CD4-positive, alpha-beta T cell treated with Interleukin-21 for 1 hour (primary cell): ENCODE data around the gene TTC31.
"Not testable (repeated sequence)": the region's sequence is repeated elsewhere in the genome, so short reads cannot be mapped to it uniquely, and the experiment has no call there.

Experiments
- DNase-seq: peaks from one replicate; pipeline ENCODE4 v3.0.0-alpha.2; 2020

TTC31 gene

DNA sequence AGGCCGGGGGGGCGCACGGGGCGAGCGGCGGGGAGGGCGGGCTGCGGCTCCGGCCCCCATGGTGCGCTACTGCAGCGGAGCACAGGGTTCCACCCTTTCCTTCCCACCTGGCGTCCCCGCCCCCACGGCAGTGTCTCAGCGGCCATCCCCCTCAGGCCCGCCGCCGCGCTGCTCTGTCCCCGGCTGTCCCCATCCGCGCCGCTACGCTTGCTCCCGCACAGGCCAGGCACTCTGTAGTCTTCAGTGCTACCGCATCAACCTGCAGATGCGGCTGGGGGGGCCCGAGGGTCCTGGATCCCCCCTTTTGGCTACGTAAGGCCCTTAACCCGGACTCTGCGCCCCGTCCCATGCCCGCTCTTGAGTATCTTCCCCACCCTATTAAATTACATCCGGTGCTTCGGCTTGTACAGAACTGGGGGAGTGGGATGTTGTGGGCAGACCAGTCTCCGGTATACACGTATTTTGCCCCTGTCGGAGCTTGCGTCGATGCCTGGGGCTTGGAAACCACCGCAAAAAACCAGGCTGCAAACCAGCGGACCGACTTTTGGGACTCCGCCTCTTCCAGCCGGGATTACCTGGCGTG, 25.2 kb upstream of the TTC31 start:
- peak; percentile 86 for DNase-seq

DNA sequence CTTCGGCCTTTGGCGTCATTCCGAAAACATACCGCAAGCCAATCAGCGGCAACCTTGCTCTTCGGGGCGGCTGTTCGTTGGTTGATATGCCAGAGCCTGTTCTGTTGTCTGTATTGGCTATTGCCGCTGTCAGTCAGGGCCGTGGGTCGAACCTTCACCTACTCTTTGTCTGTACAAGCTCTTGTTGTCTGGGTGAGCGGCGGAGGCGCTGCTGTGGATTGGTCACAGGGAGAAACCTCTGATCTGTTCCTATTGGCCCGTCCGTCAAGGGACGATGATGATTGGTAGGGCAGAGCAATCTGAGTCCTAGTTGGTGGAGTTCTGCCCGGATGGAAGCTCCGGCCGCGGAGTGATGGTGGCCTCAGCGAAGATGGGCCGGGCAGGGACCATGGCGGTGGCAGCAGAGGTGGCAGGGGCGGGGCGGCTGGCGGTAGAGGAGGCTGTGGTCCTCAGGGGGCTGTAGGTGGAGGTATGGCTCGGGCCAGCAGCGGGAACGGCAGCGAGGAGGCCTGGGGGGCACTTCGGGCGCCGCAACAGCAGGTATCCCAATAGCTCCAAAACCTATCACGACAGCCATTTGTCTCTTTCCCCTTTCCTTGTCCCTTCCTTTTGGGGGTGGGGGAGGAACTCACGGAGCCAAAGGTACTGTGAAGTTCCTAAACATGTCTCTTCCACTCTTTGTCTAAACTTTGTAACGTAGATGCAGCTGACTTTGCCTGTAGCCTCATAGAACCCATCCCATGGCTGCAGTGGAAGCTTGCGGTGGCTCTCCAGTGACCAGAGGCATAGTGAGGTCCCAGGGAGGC, 24.5 kb upstream of the TTC31 start, which contains the start of gene WBP1:
Gene WBP1 (plus strand): TSS at position 307 of the 806 bp plus-strand sequence. CDS start 165 bp downstream, at position 472.
- DNase-seq, result peak; percentile 100

DNA sequence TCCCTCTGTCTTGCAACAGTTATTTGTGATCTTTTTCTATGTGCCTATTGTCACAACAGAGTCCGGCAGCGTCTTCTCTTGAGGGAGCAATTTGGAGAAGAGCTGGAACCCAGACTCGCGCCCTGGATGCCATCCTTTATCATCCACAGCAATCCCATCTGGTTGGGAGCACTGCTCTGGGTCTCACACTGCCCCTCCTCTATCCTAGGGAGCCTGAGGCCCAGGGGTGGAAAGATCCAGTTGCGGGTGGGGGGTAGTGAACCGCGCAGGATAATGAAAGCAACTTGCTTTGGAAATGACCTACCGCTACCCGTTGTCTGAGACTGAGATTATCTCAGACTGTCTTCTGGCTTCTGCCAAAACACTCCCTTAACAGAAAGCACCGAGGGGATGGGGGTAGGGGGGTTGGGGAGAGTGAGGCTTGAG, 23.9 kb upstream of the TTC31 start:
- no peak for DNase-seq

DNA sequence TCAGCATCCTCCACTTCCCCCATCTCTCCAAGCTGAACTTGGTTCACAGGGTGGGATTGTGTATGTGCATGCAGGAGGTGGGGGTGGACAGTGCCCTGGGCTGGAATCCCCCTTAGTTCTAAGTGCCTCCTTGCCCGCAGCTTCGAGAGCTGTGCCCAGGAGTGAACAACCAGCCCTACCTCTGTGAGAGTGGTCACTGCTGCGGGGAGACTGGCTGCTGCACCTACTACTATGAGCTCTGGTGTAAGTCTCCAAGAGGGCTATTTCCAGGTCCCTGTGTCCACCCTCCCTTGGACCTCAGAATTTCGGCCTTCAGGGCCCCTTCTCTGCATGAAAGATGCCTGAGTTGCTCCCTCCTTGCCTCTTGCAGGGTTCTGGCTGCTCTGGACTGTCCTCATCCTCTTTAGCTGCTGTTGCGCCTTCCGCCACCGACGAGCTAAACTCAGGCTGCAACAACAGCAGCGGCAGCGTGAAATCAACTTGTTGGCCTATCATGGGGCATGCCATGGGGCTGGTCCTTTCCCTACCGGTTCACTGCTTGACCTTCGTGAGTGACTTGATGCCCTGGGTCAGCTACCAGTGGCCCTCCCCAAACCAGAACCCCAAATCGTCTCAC, 23.3 kb upstream of the TTC31 start:
- DNase-seq, result not testable (repeated sequence)

DNA sequence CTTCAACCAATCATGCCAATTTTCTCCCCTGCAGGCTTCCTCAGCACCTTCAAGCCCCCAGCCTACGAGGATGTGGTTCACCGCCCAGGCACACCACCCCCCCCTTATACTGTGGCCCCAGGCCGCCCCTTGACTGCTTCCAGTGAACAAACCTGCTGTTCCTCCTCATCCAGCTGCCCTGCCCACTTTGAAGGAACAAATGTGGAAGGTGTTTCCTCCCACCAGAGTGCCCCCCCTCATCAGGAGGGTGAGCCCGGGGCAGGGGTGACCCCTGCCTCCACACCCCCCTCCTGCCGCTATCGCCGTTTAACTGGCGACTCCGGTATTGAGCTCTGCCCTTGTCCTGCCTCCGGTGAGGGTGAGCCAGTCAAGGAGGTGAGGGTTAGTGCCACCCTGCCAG, 22.7 kb upstream of the TTC31 start:
- not testable (repeated sequence) for DNase-seq

DNA sequence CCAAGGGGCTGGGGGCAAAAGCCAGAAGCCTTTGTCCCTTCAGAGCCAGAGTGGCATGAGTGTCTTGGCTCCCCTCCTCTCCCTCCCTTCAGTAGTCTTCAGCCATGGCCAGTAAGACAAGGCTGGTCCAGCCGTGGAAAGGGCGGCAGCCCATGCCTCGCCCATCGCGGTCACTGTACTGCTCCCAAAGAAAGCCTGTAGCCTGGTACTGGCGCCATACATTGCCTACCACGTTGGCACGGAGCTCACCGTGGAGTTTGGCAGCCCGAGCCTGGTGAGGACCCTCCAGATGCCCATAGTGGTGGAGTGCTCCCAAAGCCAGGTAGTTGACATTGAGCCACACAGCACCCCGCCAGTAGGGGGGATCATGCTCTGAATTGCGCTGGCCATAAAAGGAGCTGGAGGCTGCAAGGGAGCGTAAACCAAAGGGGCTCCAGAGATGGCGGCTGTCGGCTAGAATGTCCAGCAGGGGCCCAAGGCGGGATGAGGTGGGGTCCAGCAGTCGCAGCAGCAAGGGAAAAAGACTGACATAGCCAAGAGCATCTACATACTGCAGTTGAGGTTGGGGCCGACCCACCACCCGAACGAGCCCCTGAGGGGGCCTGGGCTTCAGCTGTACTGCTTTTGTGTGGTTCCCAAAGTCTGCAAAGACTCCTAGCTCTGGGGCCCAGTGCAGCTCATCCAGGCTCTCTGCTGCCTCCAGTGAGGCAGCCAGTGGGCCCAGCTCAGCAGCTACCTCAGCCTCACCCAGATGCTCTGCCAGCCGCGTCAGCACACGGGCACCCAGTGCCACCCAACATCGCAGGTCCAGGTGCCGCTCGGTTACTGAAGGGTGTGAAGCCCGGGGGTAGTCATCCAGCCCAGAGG, 21.5 kb upstream of the TTC31 start:
- DNase-seq, result no peak

DNA sequence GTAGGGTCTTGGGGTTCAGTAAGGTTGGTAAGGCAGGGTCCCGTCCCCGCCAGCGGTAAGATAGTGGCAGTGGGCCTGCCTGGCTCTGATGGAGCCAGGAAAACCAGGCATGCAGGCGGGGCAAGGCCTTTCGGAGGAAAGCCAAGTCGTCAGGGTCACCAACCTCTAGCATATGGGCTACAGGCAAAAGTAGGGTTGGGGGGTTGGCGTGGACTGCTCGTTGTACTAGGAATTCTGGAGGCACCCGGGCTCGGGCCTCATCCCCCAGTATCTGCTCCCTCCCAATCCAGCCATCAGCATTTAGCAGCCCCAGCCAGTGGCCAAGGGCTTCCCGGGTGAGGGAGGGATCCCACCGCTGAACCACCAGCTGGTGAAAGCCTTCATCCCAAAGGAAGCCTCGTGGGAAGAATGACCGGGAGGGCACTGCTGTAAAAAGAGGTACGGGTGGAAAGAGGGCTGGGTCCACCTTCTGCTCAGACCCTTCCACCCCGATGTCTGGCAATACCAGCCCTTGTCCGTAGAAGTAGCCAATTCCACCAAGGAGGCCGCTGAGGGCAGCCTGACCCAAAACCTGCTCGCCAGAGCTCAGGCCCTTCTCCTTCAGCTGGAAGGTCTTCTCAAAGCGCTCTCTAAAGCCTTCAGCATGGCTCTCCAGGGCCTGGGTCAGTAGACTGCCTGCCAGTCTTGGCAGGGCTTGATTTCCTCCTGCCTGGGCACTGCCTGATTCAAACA, 20.7 kb upstream of the TTC31 start:
- DNase-seq, result no peak

DNA sequence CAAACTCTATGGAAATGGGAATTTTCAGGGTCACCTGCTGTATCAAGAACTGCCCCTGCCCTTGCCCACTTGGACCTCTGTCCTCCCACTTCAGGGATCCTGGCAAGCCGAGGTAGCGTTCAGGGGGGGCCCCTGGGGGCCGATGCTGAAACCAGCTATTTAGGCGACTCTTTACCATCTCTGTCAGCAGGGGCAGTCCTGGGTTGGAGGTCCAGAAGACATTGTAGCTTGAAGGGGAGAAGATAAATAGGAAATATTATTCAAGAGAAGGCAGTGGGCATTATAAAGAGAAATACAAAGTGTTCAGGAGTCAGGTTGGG, 20.1 kb upstream of the TTC31 start:
- DNase-seq, result no peak

DNA sequence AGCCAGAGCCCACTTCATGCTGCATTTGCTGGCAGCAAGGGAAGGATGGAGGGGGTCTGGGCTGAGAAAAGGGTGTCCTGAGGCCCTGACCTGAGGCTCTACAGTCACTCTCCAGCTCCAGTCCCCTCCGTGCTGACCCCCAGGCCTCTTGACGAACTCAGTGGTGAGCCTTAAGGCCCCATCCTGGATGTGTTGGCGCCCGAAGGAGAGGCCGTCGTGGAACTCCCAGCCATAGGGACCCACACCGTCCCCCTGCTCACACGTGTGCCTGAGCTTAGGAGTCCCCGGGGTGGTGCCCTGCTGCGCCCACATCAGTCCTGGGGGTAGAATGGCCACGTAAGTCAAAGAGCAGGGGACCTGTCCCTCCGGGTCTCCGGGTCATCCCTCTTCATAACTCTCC, 18.5 kb upstream of the TTC31 start:
- no peak for DNase-seq

DNA sequence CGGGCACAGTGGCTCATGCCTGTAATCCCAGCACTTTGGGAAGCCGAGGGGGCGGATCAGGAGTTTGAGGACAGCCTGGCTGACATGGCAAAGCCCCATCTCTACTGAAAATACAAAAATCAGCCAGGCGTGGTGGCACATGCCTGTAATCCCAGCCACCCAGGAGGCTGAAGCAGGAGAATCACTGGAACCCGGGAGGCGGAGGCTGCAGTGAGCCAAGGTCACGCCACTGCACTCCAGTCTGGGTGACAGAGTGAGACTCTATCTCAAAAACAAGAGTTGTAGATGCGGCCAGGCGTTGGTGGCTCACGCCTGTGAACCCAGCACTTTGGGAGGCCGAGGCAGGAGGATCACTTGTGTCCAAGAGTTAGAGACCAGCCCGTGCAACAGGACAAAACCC, 12.1 kb upstream of the TTC31 start:
- DNase-seq, result not testable (repeated sequence)

DNA sequence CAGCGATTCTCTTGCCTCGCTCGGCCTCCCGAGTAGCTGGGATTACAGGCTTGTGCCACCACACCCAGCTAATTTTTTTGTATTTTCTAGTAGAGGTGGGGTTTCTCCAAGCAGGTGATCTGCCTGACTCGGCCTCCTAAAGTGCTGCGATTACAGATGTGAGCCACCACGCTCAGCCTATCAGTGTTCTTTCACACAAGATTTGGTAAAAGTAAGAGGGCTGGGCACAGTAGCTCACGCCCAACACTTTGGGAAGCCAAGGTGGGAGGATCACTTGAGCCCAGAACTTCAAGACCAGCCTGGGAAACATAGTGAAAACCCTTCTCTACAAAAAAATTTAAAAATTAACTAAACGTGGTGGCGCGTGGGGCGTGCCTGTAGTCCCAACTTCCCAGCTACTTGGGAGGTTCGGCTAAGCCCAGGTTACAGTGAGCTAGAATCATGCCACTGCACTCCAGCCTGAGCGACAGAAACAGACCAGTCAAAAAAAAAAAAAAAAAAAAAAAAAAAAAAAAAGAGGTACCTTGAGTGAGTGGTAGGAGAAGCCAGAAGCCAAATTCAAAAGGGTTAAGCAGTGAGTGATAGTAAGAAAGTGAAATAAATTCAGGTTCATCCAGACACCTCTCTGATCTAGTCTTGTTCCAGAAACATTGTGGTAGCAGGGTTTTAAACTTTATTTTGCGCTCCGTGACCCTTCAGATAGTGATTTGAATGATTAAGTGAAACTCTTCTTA, 11.4 kb upstream of the TTC31 start:
- DNase-seq, result no peak

DNA sequence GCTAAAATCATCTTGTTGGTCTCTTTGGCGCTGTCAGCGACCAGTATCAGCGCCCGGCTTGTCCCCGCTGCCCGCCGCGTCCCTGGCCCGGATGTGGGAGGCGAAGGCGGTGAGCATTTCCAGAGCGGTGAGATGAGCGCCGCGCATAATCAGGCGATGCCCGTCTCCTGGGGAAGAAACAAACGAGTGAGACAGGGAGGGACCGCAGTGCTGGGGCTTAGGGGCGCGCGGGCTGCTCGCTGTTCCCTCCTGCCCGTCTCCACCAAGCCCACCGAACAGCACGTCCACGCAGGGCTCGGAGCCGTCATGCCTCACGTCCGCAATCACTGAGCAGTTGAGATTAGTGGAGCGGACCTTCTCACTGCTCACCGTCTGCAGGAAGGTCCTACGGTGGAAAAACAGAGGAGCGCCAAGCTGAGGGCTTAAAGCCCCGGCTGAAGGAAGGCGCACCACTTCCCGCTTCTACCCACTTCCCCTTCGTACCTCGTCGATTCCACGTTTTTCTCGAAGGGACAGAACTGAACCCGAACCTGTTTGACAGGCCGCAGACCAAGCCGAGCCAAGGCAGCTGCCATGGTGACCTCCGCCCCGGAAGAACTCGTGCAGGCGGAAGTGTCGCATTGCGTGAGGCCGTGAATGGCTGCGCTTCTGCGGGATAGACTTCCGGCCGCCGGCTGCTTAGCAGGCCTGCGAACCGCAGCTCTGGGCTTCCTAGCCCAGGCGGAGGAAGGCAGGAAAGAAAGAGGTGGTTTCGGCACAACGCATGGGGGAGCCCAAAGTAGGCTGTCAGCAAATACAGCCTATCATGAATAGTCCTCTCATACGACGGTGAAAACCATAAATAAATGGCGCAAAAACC, 10.6 kb upstream of the TTC31 start, which contains the start of gene MRPL53:
Gene MRPL53 (minus strand): TSS at position 595 of the 859 bp plus-strand sequence. CDS start 20 bp downstream, at position 575.
- peak; percentile 96 for DNase-seq

DNA sequence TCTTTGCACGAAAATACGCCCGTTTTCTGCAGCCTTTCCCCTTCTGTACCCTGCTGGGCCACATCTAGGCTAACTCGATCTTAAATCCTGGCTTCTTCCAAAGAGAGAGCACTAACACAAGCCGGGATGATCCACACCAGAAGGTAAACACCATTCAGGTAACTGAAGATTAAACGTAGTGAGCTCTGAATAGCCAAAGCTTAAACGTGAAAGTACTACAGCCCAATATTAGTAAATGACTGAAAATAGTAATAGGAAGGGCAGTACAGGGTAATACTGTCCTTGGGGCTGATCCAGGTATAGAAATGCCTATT, 10.0 kb upstream of the TTC31 start:
- no peak for DNase-seq

DNA sequence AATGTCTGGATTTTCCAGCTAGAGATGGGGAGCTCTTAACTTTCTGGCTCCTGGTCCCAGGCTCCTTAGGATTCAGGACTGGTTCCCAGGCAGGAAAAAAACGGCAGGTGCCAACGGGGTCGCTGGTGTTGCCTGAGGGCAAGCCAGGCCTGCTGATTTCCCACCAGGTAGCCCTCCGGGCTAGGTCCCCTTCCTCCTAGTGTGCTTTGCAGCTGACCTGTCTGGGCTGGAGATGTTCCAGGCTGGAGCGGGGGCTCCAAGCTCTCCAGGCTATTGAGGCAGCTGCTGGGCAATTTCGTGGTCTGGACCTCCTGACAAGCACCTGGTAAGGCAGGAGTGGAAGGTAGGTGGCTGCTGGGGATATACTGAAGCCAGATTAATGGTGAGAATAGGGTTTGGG, 8.4 kb upstream of the TTC31 start:
- no peak for DNase-seq

DNA sequence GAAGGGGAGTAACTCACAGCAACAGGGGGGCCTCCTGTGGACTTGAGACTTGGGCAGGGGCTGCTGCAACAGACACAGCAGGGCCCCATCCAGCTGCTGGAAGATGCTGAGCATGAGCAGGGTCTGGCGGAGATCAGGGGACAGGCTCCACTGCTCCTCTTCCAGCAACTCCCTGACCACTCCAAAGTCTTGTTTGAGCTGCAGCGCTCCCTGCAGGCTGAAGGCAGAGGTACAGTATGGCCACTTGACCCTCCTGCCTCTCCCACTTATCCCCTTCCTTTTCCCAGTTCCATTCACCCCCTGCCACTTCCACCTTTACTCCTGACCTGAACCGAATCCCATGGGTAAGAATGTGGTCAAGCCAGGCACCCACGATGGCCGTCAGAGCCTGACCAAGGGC, 8.0 kb upstream of the TTC31 start:
- no peak for DNase-seq

DNA sequence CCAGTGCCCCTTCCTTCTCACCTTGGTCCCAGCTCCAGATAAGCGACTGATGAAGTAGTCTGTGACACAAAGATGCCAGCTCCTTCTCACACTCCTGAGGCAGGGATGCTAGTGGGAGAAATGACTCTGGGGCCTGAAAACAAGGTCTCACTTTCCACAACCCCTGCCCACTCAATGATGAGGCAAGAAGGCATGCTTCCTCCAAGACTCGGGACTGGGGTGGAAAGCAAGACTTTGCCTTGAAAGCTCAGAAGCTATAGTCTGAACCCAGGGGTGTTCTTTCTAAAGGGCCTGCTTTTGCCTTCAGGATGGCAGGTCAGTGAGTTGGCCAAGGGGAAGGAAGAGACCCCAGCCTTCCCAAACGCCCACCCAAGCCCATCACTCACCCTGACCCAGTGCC, 1.4 kb upstream of the TTC31 start:
- no peak for DNase-seq

DNA sequence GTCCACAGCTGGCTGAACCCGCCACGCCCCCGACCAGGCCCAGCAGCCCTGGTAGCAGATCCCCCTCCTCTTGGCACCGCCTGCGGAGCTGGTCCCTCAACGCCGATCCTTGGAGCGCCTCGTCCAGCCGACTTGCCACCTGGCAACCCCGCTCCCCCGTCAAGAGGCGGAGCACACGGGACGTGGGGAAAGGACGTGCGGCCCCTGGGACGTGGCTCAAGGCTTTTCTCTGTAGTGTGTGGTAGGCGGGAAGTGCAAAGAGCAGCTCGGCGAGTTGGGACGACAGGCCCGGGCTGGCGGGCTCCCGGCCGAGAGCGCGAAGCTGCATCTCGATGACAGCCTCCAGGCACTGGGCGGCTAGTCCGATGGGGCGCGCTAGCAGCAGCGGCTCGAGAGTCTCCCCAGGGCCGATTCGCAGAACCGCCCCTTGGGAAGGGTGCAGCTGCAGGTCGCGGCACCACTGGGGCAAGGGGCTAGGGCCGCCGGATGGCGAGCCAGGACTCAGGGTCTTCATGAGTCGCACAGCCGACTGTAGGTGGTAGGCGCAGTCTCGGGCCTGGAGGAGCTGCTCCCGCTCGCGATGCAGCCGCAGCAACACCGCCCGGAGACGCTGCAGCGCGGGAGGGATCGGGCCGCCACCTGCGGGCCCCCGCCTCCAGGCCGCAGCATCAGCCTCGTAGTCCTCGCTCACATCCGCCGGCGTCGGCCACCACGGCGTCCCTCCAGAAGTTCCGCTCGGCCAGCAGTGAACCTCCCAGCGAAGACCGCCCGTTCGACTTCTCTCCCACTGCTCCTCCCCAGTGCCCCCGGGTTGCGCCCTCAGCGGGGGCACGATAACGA, 700 bp upstream of the TTC31 start:
- DNase-seq, result peak; percentile 69

DNA sequence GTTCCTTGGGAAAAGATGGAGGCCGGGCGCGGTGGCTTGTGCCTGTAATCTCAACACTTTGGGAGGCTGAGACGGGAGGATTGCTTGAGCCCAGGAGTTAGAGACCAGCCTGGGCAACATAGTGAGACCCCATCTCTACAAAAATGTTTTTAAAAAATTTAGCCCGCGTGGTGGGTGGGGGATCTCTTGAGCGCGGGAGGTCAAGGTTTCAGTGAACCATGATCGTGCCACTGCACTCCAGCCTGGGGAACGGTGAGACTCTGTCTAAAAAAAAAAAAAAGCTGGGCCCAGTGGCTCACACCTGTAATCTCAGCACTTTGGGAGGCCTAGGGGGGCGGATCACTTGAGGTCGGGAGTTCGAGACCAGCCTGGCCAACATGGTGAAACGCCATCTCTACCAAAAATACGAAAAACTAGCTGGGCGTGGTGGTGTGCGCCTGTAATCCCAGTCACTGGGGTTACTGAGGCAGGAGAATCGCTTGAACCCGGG, 839 bp downstream of the TTC31 start:
- not testable (repeated sequence) for DNase-seq

DNA sequence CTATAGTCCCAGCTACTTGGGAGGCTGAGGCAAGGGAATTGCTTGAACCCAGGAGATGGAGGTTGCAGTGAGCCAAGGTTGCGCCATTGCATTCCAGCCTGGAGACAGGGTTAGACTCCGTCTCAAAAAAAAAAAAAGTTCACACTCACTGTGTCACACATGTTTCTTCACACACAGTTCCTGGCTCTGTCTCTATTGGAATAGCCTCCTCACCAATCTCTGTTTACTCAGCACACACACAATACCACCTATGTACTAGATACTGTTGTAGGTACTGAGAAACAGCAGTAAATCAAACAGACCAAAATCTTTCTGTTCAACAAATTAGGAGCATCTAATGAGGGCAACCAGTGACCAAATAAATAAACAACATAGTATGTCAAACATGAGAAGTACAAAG, 3.3 kb downstream of the TTC31 start:
- no peak for DNase-seq
